ENCODE measurements around the gene SPRR1A.

The SPRR1A gene

GRCh38 chr1:152972196-152972886, 11.5 kb upstream of the SPRR1A start:
- no peaks in the 10 kb centered on the region for H3K4me1 ChIP-seq (ENCODE audit: control insufficient read depth in 1 of 2, insufficient read depth in 1 of 2, low read depth in 1 of 2, low read length in 1 of 2)
- H3K27me3 ChIP-seq, result peaks cover 13% of the 10 kb centered on the region
- H3K4me3 ChIP-seq (ENCODE audit: low read depth in 1 of 2, low read length in 1 of 2), result no peak overlapping the region
- no peak overlapping the region for H3K27ac ChIP-seq
- no peak for TF ChIP-seq CTCF (IDR thresholded peaks at IDR 0.05)
- H3K9me3 ChIP-seq, result no peaks in the 10 kb centered on the region
- no peaks in the 10 kb centered on the region for H3K36me3 ChIP-seq

DNA sequence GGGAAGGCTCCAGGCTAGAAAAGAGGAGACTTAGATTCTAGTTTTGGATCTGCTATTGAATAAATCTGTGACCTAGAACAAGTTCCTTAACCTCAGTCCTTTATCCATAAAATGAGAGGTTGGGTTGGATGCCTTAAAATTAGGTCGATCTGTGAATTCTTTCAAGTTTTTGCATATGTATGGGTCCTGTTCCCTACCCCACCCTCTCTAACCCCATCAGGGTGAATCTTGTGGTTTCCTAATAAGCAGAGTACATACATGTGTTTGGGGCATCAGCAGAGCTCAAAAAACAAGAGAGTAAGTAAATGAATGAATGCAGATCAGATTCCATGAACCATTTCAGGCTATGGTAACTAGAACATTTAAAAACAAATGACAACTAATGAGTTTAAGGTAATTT, 7.2 kb upstream of the SPRR1A start:
- no peak for TF ChIP-seq CTCF (IDR thresholded peaks at IDR 0.05)
- Histone ChIP-seq H3K4me3 (ENCODE audit: low read depth in 1 of 2, low read length in 1 of 2) (no peak overlapping the region), H3K36me3 (no peaks in the 10 kb centered on the region), H3K27ac (no peak overlapping the region), H3K4me1 (ENCODE audit: control insufficient read depth in 1 of 2, insufficient read depth in 1 of 2, low read depth in 1 of 2, low read length in 1 of 2) (no peaks in the 10 kb centered on the region), H3K27me3 (peaks cover 35% of the 10 kb centered on the region), H3K9me3 (no peaks in the 10 kb centered on the region)

DNA sequence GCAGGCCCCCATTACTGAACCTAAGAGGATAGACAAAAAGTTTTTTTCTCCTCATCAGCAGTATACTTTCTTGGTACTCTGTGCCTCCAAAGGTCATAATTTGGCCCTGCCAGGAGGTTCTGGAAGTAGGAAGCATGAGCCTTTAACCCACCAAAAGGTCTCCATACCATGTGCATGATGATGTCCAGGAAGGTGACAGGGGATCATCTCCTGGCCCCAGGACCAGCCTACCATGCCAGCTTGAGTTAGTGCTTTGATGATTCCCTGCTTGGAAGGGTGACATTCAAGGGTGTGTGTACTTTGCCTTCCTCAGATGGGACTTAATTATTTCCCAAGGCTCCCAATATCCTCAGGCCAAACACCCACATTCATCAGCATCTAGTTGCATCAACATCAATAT, 6.3 kb upstream of the SPRR1A start:
- Histone ChIP-seq H3K9me3 (no peaks in the 10 kb centered on the region), H3K4me3 (ENCODE audit: low read depth in 1 of 2, low read length in 1 of 2) (no peak overlapping the region), H3K36me3 (no peaks in the 10 kb centered on the region), H3K4me1 (ENCODE audit: control insufficient read depth in 1 of 2, insufficient read depth in 1 of 2, low read depth in 1 of 2, low read length in 1 of 2) (no peaks in the 10 kb centered on the region), H3K27me3 (peaks cover 35% of the 10 kb centered on the region), H3K27ac (no peak overlapping the region)
- TF ChIP-seq CTCF (IDR thresholded peaks at IDR 0.05), result no peak

GRCh38 chr1:152980676-152981075, 3.2 kb upstream of the SPRR1A start:
- TF ChIP-seq CTCF (IDR thresholded peaks at IDR 0.05), result no peak
- no peaks in the 10 kb centered on the region for H3K36me3 ChIP-seq
- no peak overlapping the region for H3K4me3 ChIP-seq (ENCODE audit: low read depth in 1 of 2, low read length in 1 of 2)

GRCh38 chr1:152981146-152981871, 2.6 kb upstream of the SPRR1A start:
- TF ChIP-seq CTCF (IDR thresholded peaks at IDR 0.05), result no peak
- Histone ChIP-seq H3K36me3 (no peaks in the 10 kb centered on the region), H3K4me3 (ENCODE audit: low read depth in 1 of 2, low read length in 1 of 2) (no peak overlapping the region), H3K9me3 (no peaks in the 10 kb centered on the region), H3K27me3 (peaks cover 35% of the 10 kb centered on the region), H3K4me1 (ENCODE audit: control insufficient read depth in 1 of 2, insufficient read depth in 1 of 2, low read depth in 1 of 2, low read length in 1 of 2) (no peaks in the 10 kb centered on the region), H3K27ac (no peak overlapping the region)

More at GRCh38 chr1:152980676-152981075, 3.2 kb upstream of the SPRR1A start:
- Histone ChIP-seq H3K4me1 (ENCODE audit: control insufficient read depth in 1 of 2, insufficient read depth in 1 of 2, low read depth in 1 of 2, low read length in 1 of 2) (no peaks in the 10 kb centered on the region), H3K27ac (no peak overlapping the region), H3K27me3 (peaks cover 41% of the 10 kb centered on the region), H3K9me3 (no peaks in the 10 kb centered on the region)
